Loucy (cell line): Measurements from ENCODE around the gene ARHGAP10.

Experiments used
- H2AFZ ChIP-seq: fragments of 200-600 bp; sonication (generic); 2 replicates; pipeline ENCODE4 v1.6.0; 2016; ENCODE audit warnings: antibody characterized with exemption, mild to moderate bottlenecking, low read length, moderate library complexity
- H3F3A ChIP-seq: fragments of 200-600 bp; 2 replicates; pipeline ENCODE4 v1.6.0; 2016; ENCODE audit warnings: antibody characterized with exemption, low read depth, mild to moderate bottlenecking
- H3K27me3 ChIP-seq: fragments of 200-600 bp; sonication (generic); 2 replicates; pipeline ENCODE4 v1.6.1; 2014; ENCODE audit warnings: low read length, mild to moderate bottlenecking; ENCODE audit not compliant: insufficient read depth, poor library complexity, severe bottlenecking
- H3K36me3 ChIP-seq: fragments of 200-600 bp; sonication (generic); 2 replicates; pipeline ENCODE4 v1.6.1; 2016; ENCODE audit warnings: low read length; ENCODE audit not compliant: insufficient read depth
- H3K4me1 ChIP-seq: fragments of 200-600 bp; sonication (generic); 2 replicates; pipeline ENCODE4 v1.5.1; 2014; ENCODE audit warnings: low read length, mild to moderate bottlenecking; ENCODE audit not compliant: insufficient read depth, poor library complexity, severe bottlenecking
- H3K4me2 ChIP-seq: fragments of 200-600 bp; sonication (generic); 2 replicates; pipeline ENCODE4 v1.6.0; 2014; ENCODE audit warnings: antibody characterized with exemption, low read length, low read depth, mild to moderate bottlenecking; ENCODE audit not compliant: poor library complexity, severe bottlenecking
- H3K4me3 ChIP-seq: fragments of 200-600 bp; sonication (generic); 2 replicates; pipeline ENCODE4 v1.5.1; 2014; ENCODE audit warnings: low read length, mild to moderate bottlenecking, mixed read lengths; ENCODE audit not compliant: poor library complexity, severe bottlenecking
- H3K79me2 ChIP-seq: fragments of 200-600 bp; sonication (generic); 2 replicates; pipeline ENCODE4 v1.6.1; 2014; ENCODE audit warnings: low read length; ENCODE audit not compliant: insufficient read depth
- H3K9ac ChIP-seq: fragments of 200-600 bp; sonication (generic); 2 replicates; pipeline ENCODE4 v1.6.0; 2014; ENCODE audit warnings: mild to moderate bottlenecking, low read depth, low read length, moderate library complexity; ENCODE audit not compliant: poor library complexity, severe bottlenecking
- H3K9me2 ChIP-seq: fragments of 200-600 bp; sonication (generic); replicated peaks from 2 replicates; pipeline ENCODE4 v1.6.1; 2016; ENCODE audit warnings: low read depth, low read length, mixed read lengths
- H3K9me3 ChIP-seq: fragments of 200-600 bp; sonication (generic); 2 replicates; pipeline ENCODE4 v1.6.1; 2014; ENCODE audit warnings: mild to moderate bottlenecking, antibody characterized with exemption, low read length, low read depth; ENCODE audit not compliant: insufficient read depth
- H4K20me1 ChIP-seq: fragments of 200-600 bp; sonication (generic); 2 replicates; pipeline ENCODE4 v1.6.0; 2014; ENCODE audit warnings: antibody characterized with exemption, low read length, mild to moderate bottlenecking; ENCODE audit not compliant: insufficient read depth, poor library complexity, severe bottlenecking
- EZH2phosphoT487 ChIP-seq: fragments of 200-600 bp; IDR thresholded peaks from 2 replicates; pipeline ENCODE4 v1.6.1; 2018; ENCODE audit warnings: antibody characterized with exemption, mild to moderate bottlenecking, moderate library complexity, borderline replicate concordance
- TF ChIP-seq, protein P1 (sequence below): fragments of 200-600 bp; sonication (generic); conservative IDR thresholded peaks from 2 replicates; pipeline ENCODE4 v1.5.1; 2014; ENCODE audit warnings: mild to moderate bottlenecking, antibody characterized with exemption, low read length

Gene ARHGAP10

DNA sequence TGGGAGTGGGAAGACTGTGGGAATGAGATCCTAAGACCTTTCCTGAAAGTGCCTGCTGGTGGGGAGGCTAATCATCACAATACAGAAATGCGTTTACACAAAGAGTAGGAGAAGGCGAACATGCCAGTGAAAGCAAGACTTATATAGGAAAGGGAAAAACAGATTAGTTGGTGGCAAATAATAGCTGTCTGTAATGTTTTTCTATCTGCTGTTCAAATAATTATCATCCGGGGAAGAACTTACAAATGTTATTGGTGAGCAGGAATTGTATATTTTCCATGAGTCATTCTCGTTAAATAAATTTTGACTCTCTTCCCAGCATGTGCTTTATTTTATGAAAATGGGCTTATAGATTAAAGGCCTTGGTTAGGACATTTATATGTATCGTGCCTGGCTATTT, 196.5 kb downstream of the ARHGAP10 start:
- H3K36me3 ChIP-seq, result peaks cover 3% of the 10 kb centered on the region; the same call in 1 of the 2 replicates
- no peaks in the 10 kb centered on the region for H3K27me3 ChIP-seq
- H4K20me1 ChIP-seq, result no peaks in the 10 kb centered on the region
- H3F3A ChIP-seq, result no peaks in the 10 kb centered on the region
- no peak for TF ChIP-seq EZH2phosphoT487
- TF ChIP-seq, protein P1, sequence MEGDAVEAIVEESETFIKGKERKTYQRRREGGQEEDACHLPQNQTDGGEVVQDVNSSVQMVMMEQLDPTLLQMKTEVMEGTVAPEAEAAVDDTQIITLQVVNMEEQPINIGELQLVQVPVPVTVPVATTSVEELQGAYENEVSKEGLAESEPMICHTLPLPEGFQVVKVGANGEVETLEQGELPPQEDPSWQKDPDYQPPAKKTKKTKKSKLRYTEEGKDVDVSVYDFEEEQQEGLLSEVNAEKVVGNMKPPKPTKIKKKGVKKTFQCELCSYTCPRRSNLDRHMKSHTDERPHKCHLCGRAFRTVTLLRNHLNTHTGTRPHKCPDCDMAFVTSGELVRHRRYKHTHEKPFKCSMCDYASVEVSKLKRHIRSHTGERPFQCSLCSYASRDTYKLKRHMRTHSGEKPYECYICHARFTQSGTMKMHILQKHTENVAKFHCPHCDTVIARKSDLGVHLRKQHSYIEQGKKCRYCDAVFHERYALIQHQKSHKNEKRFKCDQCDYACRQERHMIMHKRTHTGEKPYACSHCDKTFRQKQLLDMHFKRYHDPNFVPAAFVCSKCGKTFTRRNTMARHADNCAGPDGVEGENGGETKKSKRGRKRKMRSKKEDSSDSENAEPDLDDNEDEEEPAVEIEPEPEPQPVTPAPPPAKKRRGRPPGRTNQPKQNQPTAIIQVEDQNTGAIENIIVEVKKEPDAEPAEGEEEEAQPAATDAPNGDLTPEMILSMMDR, result no peak
- H3K9me3 ChIP-seq, result no peaks in the 10 kb centered on the region
- H3K9ac ChIP-seq, result no peak overlapping the region
- no peaks in the 10 kb centered on the region for H3K4me1 ChIP-seq
- no peak overlapping the region for H3K4me2 ChIP-seq
- H3K9me2 ChIP-seq, result no peaks in the 10 kb centered on the region
- H3K79me2 ChIP-seq, result no peaks in the 10 kb centered on the region
- no peak overlapping the region for H3K4me3 ChIP-seq
- no peak overlapping the region for H2AFZ ChIP-seq

DNA sequence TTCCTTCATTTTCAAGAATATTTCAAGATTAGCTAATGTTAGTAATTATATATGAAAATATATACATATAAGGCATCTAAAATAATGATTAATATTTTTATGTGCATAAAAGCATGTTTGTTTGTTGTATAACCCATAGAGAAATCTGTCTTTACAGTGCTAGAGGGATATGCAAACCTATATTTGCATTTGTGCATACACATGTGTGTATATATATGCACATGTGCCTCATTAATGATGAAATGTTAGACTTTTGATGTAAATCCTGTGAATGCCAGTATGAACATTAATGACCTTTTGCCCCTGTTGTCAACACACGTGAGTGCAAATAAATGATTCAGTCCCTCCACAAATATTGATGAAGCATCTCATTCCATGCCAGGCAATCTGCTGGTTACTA, 197.9 kb downstream of the ARHGAP10 start:
- Histone ChIP-seq H3K9me3 (no peaks in the 10 kb centered on the region), H3K27me3 (no peaks in the 10 kb centered on the region), H4K20me1 (no peaks in the 10 kb centered on the region), H3F3A (no peaks in the 10 kb centered on the region), H3K79me2 (no peaks in the 10 kb centered on the region), H3K9ac (no peak overlapping the region), H3K4me1 (no peaks in the 10 kb centered on the region), H2AFZ (no peak overlapping the region), H3K4me2 (no peak overlapping the region), H3K36me3 (peaks cover 3% of the 10 kb centered on the region; the same call in 1 of the 2 replicates), H3K4me3 (no peak overlapping the region), H3K9me2 (no peaks in the 10 kb centered on the region)
- TF ChIP-seq EZH2phosphoT487, result no peak
- TF ChIP-seq, protein P1, result no peak

DNA sequence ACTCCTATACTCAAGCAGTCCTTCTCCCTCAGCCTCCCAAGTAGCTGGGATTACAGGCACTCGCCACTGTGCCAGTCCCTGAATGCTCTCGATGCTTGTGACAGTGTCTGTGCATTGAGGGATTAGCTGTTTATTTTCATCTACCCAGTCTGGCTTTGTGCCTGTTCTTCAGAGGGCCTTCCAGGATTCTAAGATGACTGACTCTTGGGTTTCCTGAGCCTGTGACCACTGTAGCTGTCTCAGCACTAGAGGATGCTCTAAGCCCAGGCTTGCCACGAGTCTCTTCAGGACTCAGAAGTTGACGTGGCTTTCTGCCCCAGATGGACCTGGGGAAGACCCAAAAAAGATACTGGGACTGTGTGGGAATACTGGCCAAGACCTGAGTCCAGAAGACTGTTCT, 201.4 kb downstream of the ARHGAP10 start:
- Histone ChIP-seq H3K27me3 (no peaks in the 10 kb centered on the region), H3F3A (no peaks in the 10 kb centered on the region), H3K9me2 (no peaks in the 10 kb centered on the region), H3K4me1 (no peaks in the 10 kb centered on the region), H3K79me2 (no peaks in the 10 kb centered on the region), H3K36me3 (peaks cover 3% of the 10 kb centered on the region; the same call in 1 of the 2 replicates), H2AFZ (no peak overlapping the region), H4K20me1 (no peaks in the 10 kb centered on the region), H3K9ac (no peak overlapping the region), H3K4me2 (no peak overlapping the region), H3K9me3 (no peaks in the 10 kb centered on the region), H3K4me3 (no peak overlapping the region)
- TF ChIP-seq, protein P1, result peak; percentile 36
- no peak for TF ChIP-seq EZH2phosphoT487
